NCI-H446 (cell line): ENCODE data around the gene ASPHD1.
"Not testable (repeated sequence)": the region's sequence is repeated elsewhere in the genome, so short reads cannot be mapped to it uniquely, and the experiment has no call there.

Experiments
- DNase-seq, 2 experiments: peaks; one replicate each; lab custom pipeline; 2025; lab: John Stamatoyannopoulos, UW

ASPHD1 gene

GRCh38 chr16:29877266-29877961 is 22.9 kb upstream of the ASPHD1 start:
- DNase-seq = no peak

DNA sequence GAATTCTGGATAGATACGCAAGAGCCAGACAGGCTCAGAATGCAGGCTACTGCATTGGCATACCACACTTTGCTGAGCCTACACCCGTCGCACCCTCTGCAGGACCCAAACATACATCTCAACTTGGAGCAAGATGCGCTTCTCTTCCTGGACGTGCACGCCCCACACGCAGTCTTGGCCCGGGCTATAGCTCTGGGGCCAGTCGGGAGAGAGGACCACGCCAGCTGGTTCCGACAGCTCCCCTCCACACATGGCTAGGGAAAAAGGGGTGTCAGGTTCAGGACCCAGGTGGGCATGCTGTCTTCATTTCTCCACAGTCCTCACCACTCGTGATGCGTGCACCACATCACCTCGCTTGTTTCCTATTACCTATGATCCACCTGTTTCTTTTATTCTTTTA is 22.1 kb upstream of the ASPHD1 start:
- no peak for DNase-seq

DNA sequence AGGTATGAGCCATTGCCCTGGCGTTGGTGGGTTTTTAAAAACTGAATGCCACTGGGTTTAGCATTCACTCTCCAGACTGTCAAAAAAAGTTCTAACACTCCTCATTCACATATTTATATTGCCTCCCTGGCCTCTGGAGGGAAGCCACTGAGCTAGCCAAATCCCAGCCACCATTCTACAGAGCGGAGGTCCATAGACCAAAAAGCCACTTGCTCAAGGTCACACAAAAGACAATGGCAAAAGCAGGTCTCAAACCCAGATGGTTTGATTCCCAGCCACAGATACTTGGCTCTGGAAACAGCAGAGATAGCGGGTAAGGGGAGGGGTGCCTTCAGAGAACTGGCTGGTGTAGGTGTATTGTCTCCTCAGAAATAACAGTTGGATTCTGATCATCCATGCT is 19.2 kb upstream of the ASPHD1 start:
- DNase-seq = no peak

DNA sequence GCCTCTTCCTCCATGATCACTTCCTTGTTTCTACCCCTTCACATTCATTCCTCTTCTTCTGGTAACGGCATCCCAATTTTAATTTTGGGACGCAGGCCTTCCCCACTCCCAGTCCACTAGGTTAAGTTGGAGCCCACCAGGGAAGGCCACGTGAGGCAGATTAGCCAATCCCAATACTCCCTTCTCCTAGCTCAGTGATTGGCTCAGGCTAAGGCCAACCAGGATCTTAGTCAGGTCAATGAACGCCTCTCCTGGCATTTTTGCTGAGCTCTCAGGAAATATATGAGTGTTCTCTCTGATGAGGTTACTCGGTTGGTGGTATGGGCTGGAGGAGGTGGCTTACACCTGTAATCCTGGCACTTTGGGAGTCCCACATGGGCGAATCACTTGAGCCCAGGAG is 16.3 kb upstream of the ASPHD1 start:
- no peak for DNase-seq

- not testable (repeated sequence) for DNase-seq
Observed at GRCh38 chr16:29889372-29889771, 10.9 kb upstream of the ASPHD1 start.

- DNase-seq = no peak
Observed at GRCh38 chr16:29891525-29892457, 8.5 kb upstream of the ASPHD1 start.

- no peak for DNase-seq
Observed at GRCh38 chr16:29892458-29892813, 7.9 kb upstream of the ASPHD1 start.

DNA sequence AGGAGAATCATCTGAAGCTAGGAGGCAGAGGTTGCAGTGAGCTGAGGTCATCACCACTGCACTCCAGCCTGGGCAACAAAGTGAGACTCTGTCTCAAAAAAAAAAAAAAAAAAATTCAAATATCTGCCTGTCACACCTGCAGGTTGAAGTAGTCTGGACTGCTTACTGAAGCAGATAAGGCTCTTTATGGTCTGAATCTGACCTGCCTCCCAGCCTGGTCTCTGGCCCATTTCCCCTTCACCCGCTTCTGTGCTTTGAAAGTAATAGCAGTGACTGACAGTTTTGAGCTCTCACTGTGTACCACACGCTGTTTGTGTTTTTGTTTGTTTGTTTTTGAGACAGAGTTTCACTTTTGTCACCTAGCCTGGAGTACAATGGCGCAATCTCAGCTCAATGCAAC is 6.7 kb upstream of the ASPHD1 start:
- no peak for DNase-seq

DNA sequence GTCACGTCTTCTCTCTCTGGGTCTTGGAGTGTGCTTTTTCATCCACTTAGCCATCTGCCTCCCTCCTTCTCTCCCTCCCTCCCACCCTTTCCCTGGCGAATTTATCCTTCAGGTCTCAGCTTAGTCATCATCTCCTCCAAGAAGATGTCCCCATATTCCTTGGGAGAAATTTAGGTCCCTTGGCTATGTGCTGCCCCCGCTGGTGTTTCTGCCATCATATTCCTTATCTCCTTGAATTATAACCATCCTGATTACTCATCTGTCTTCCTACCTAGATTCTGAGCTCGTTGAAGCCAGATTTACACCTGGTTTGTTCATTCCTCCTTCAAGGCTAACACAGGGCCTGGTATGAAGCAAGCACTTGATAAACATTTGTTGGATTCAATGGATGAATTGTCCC is 5.9 kb upstream of the ASPHD1 start:
- DNase-seq = no peak

DNA sequence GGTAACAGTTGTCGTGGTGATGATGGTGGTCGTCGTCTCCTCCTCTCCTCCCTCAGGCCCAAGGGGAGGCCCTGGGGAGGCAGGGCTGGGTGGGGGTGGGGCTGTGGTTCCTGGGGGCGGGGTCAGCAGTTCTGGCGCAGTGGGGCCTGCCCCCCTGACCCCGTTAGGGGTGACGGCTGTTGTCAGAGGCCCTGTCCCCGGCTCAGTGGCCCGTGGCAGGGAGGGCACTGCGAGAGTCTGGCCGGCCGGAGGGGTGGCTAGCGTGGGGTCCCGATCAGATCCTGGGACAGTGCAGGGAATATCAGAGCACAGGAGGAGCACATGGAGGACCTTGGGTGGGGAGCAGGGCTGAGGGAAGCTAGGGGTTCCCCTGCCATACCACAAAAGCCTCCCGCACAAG is 3.4 kb upstream of the ASPHD1 start:
- no peak for DNase-seq

- no peak for DNase-seq
Observed at GRCh38 chr16:29897333-29897732, 3.0 kb upstream of the ASPHD1 start.

- no peak for DNase-seq
Observed at GRCh38 chr16:29898135-29898803, 2.0 kb upstream of the ASPHD1 start.

GRCh38 chr16:29898804-29899515 is 1.3 kb upstream of the ASPHD1 start:
- no peak for DNase-seq

- peak; percentile 88 to 91 for DNase-seq
Observed at GRCh38 chr16:29899516-29900101, 679 bp upstream of the ASPHD1 start, which contains the start of gene SEZ6L2. Gene SEZ6L2, minus strand, starts transcription at chr16:29899550. Its CDS starts 531 bp downstream, at chr16:29899019.

DNA sequence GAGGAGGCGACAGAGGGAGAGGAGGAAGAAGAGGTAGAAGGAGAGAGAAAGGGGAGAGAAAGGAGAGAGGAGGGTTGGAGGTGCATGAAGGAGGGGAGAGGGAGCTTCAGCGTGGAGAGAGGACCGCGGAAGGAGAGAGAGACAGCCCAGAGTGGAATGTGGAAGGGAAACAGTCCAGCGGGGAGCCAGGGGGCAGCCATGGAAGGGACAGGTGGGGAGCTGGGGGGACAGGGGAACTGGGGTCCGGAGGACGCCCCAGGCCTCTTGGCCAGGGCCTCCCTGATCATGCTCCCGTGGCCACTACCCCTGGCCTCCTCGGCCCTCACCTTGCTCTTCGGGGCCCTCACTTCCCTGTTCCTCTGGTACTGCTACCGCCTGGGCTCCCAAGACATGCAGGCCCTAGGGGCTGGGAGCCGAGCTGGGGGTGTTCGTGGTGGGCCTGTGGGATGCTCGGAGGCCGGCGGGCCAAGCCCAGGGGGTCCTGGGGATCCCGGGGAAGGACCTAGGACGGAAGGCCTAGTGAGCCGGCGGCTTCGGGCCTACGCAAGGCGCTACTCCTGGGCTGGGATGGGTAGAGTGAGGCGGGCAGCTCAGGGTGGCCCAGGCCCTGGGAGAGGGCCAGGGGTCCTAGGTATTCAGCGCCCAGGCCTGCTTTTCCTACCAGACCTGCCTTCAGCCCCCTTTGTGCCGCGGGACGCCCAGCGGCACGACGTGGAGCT is 759 bp downstream of the ASPHD1 start:
- no peak for DNase-seq

DNA sequence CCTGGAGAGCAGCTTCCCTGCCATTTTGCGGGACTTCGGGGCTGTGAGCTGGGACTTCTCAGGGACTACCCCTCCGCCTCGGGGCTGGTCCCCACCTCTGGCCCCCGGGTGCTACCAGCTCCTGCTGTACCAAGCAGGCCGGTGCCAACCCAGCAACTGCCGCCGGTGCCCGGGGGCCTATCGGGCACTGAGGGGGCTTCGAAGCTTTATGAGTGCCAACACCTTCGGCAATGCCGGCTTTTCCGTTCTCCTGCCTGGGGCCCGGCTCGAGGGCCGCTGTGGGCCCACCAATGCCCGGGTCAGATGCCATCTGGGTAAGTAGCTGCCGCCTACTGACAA is 1.3 kb downstream of the ASPHD1 start:
- no peak for DNase-seq

DNA sequence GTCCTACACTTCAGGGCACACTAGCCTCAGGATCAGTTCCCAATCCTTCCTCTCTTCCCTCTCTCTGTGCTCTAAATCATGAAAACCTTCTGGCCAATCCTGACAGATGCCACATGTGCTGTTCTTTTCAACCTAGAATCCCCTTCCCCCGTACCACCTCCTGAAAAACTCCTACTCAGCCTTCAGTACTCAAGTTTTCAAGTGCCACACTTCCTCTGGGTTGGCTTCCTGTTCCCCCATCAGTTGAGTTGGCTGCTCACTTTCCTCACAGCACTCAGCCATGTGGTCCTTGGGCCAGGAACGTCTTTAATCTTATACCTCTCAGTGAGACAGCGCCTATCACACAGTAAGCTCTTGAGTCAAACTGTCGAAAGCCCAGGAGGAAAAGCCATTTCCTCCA is 3.3 kb downstream of the ASPHD1 start:
- no peak for DNase-seq

GRCh38 chr16:29904947-29905346 is 4.7 kb downstream of the ASPHD1 start:
- DNase-seq = no peak

DNA sequence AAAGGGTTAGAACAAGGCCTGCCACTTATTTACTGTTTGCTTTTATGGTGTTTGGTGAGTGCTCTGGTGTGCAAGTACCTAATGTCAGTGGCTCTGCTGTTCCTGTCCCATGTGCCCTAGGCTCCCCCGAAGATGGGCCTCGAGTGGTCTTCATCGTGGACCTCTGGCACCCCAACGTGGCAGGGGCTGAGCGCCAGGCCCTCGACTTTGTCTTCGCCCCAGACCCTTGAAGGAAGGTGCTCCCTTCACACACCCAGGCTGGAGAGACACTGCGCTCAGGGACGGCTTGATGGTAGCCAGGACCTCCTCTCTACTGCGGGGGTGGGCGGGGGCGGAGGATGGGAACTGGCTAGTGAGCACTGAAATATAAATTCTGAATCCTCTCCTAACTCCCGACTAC is 5.4 kb downstream of the ASPHD1 start:
- no peak for DNase-seq

DNA sequence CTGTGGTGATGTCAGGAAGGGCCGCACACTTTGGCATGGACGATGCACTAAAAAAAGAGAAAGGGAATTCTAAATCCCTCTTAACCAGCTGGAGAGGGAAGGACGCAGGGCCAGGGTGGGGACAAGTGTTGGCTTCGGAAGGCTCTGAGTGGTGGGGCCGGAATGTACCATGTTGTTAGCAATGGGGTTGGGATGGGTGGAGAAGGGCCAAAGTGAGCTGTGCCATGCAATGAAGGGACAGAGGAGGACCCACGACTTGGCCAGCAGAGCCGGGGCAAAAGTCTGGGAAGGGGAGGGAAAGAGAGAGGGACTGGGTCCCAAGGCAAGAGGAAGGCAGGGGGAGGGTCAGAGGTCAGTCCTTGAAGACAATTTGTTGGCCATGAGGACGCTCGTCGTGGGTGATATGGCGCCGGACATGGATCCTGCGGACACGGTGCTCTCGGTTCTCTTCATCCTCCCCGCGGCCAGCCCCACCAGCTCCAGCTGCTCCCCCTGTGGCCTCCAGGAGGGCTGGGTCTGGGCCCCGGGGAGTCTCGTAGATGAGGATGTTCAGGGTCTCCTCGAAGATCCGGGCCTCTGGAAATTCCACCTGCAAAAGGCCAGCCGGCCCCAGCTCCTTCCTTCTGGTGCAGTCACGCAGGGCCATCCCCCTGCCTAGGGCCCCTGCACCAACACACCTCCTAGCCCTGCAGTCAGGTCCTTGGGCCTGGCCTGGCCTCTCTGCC is 6.4 kb downstream of the ASPHD1 start:
- DNase-seq = no peak

DNA sequence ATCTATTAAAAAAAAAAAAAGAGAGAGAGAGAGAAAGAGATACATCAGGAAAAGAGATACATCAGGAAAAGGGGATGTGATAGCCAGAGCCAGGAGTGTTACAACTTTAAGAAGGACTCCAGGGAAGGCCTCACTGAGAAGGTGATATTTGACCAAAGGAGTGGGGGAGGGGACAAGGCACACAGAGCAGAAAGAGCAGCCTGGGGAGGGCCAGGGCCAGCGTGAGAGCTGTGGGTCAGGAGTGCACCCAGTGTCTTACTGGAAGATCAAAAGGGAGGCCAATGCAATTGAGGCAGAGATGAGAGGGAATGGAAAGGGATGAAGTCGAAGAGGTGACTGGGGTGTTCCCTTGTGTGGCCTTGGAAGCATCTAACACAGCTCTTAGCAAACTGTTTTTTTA is 7.7 kb downstream of the ASPHD1 start:
- DNase-seq = no peak
